ENCODE results near the gene PVR.

- no peak for TF ChIP-seq MAFK (IDR thresholded peaks at IDR 0.05; ENCODE audit: low read depth, low read length)
- TF ChIP-seq CTCF (conservative IDR thresholded peaks at IDR 0.05; ENCODE audit: low read depth, low read length) = no peak
- no peak for TF ChIP-seq POLR2A (IDR thresholded peaks at IDR 0.05; ENCODE audit: low read depth, low read length)
- no peak for TF ChIP-seq BHLHE40 (IDR thresholded peaks at IDR 0.05; ENCODE audit: low read depth, low read length)
- TF ChIP-seq NFE2L2 (IDR thresholded peaks at IDR 0.05; ENCODE audit: low read depth, low read length) = no peak
- TF ChIP-seq CEBPB (IDR thresholded peaks at IDR 0.05; ENCODE audit: low read depth, low read length) = no peak
- no peak for TF ChIP-seq FOS (IDR thresholded peaks at IDR 0.05; ENCODE audit: low read depth, low read length)
- no peak for TF ChIP-seq MAZ (IDR thresholded peaks at IDR 0.05; ENCODE audit: borderline replicate concordance, low read depth, low read length)
- TF ChIP-seq SMC3 (IDR thresholded peaks at IDR 0.05; ENCODE audit: low read depth, low read length) = no peak
- TF ChIP-seq MXI1 (IDR thresholded peaks at IDR 0.05; ENCODE audit: borderline replicate concordance, low read depth, low read length) = no peak
- no peak for TF ChIP-seq RCOR1 (IDR thresholded peaks at IDR 0.05; ENCODE audit: insufficient replicate concordance, low read length)
- no peak for TF ChIP-seq RAD21 (IDR thresholded peaks at IDR 0.05; ENCODE audit: low read length)
- no peak for TF ChIP-seq ELK1 (IDR thresholded peaks at IDR 0.05; ENCODE audit: borderline replicate concordance, low read depth, low read length)
- no peak for TF ChIP-seq CHD1 (IDR thresholded peaks at IDR 0.05; ENCODE audit: low read depth, low read length)
These were observed 3.4 kb downstream of the PVR start for GRCh38 chr19:44647144-44647543.
